MM.1S (cell line): ENCODE measurements around the gene TRAPPC10.

ENCODE experiments used
- CTCF ChIP-seq: fragments of 300-600 bp; sonication (generic); IDR thresholded peaks from 2 replicates; pipeline ENCODE4 v1.5.1; 2016; ENCODE audit warnings: antibody characterized with exemption, low read length, mixed read lengths
- EZH2 ChIP-seq: fragments of 300-600 bp; sonication (generic); optimal IDR thresholded peaks from 2 replicates; pipeline ENCODE3; 2017; ENCODE audit warnings: low read depth, mild to moderate bottlenecking, antibody characterized with exemption, low read length, mixed read lengths

- no peak for TF ChIP-seq CTCF
- no peak for TF ChIP-seq EZH2
Measured at GRCh38 chr21:43992121-43992520, 20.0 kb upstream of the TRAPPC10 start.
